Subcutaneous adipose tissue (tissue), 4 donors: ENCODE measurements around the gene REV3L. TPM values are rescaled to one million over a fixed set of nuclear protein-coding genes. Genes with fewer than 3 reads are reported as not detected.

Experiments used
- CTCF ChIP-seq: fragments of 450-650 bp; IDR thresholded peaks from one replicate; pipeline ENCODE4 v1.5.1; 2016; ENCODE audit warnings: low read depth, mild to moderate bottlenecking, control low read depth, antibody characterized with exemption, moderate library complexity
- total RNA-seq, 4 donors: library from RNA; depleted of rRNA; stranded (reverse); fragments of >200 nt; gene quantifications; one replicate each; pipeline ENCODE4 v1.1.0, GENCODE V29; 2016

Gene REV3L
- total RNA-seq, 4 donors from 2014 or later, result 94.7 to 140 (median 106) TPM

DNA sequence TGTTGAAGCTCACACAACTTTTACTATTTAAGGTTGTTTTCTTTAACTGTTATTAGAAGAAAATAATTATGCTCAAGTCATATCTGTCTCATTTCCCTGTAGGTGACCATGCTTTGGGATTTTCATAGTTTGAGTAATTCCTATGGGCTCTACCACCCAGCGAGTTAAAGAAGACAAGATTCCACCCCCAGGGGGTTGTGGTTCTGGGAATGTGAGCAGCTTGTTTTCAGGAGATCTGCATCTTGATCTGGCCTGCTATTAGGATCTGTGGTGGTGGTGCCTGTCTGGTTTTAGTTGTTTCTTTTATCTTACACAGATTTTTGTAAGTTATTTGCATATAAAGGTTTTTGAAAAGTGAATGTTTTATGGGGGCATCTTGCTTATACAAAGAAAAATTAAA is 20.2 kb upstream of the REV3L start:
- no peak for TF ChIP-seq CTCF

- TF ChIP-seq CTCF, result no peak
These were observed 19.1 kb upstream of the REV3L start for GRCh38 chr6:111502154-111502553.

DNA sequence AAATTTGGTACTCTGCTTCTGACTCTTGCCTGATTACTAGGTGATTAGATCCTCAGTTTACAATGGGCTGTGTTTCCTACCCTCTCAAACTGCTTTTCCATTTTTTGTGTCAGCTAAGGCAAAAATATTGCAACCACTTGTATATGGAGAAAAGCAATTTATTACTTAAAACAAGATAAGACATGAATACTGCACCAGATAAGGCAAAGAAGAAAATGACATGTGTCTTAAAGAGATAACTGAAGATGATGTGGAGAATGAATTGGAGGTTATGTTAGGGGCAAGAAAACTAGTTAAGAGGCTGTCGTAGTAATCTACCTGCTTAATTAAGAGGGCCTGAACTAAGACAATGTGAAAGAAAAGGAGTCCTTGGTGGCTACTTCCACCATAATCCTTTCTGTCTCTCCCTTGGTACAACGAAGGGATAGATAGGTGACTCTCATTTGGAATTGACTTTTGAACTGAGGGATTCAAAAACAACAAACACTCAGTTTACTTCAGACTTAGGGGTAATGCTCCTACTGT is 16.3 kb upstream of the REV3L start:
- no peak for TF ChIP-seq CTCF

DNA sequence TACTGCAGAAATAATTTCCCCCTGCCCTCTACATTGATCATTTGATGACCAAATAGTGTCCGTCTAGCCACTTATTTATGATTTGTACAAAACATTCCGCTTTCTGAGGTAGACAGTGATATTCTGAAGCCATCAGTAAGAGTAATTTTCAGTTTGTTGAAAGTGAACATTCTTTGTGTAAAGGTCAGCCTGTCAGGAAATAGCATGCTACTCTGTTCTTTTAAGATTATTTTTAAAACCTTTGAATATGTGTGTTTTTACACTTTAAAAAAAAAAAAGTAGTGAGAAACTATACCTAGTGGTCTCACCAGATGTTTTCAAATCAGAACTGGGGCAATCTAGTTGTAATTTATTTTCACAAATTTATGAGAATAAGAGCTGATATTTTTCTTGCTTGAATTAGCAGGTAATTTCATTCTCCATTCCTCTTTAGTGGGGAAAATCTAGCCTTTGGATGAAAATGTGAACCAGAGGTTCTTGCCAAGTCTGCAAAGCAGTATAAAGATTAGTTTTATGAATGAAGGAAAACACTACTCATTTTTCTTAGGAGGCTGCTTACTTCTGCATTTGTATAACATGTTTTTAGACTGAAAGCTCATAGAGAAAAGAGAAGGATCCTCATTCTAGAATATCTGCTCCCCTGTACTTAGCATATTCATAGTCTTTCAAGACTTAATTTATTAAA is 12.1 kb upstream of the REV3L start:
- TF ChIP-seq CTCF, result no peak

DNA sequence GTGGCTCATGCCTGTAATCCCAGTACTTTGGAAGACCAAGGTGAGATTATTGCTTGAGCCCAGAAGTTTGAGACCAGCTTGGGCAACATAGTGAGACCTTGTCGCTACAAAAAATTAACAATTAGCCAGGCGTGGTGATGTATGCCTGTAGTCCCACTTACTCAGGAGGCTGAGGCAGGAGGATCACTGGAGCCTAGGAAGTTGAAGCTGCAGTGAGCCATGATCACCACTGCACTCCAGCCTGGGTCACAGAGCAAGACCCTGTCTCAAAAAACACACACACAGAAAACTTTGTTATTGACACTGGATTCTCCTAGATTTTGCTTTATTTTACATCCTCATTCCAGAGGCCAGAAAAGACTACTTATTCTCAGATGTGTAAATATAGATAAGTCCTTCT is 9.5 kb upstream of the REV3L start:
- no peak for TF ChIP-seq CTCF

GRCh38 chr6:111490067-111490466 is 7.0 kb upstream of the REV3L start:
- no peak for TF ChIP-seq CTCF

- no peak for TF ChIP-seq CTCF
These were observed 4.6 kb upstream of the REV3L start for GRCh38 chr6:111487661-111488060.
